PC-9 (cell line): ENCODE results near the gene THEMIS.

Experiments
- EZH2 ChIP-seq: fragments of 200-600 bp; sonication (generic); IDR thresholded peaks from 2 replicates; pipeline ENCODE4 v1.8.0; 2017; ENCODE audit warnings: antibody characterized with exemption, low read depth
- TF ChIP-seq, protein P1 (sequence below): fragments of 200-600 bp; sonication (generic); conservative IDR thresholded peaks from 2 replicates; pipeline ENCODE4 v1.6.1; 2017; ENCODE audit warnings: mixed run types, antibody characterized with exemption, mild to moderate bottlenecking, moderate library complexity

- TF ChIP-seq, protein P1, sequence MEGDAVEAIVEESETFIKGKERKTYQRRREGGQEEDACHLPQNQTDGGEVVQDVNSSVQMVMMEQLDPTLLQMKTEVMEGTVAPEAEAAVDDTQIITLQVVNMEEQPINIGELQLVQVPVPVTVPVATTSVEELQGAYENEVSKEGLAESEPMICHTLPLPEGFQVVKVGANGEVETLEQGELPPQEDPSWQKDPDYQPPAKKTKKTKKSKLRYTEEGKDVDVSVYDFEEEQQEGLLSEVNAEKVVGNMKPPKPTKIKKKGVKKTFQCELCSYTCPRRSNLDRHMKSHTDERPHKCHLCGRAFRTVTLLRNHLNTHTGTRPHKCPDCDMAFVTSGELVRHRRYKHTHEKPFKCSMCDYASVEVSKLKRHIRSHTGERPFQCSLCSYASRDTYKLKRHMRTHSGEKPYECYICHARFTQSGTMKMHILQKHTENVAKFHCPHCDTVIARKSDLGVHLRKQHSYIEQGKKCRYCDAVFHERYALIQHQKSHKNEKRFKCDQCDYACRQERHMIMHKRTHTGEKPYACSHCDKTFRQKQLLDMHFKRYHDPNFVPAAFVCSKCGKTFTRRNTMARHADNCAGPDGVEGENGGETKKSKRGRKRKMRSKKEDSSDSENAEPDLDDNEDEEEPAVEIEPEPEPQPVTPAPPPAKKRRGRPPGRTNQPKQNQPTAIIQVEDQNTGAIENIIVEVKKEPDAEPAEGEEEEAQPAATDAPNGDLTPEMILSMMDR: no peak
- no peak for TF ChIP-seq EZH2
Observed at GRCh38 chr6:127857051-127857637, 43.7 kb downstream of the THEMIS start.
